LoVo (cell line): ENCODE measurements around the gene CYTH2.

Experiments
- DNase-seq: peaks from one replicate; pipeline ENCODE4 v3.0.0-alpha.2; 2016; ENCODE audit warnings: low spot score

The CYTH2 gene

GRCh38 chr19:48469289-48469881 lies at the start of gene CYTH2:
Gene CYTH2 (plus strand): TSS chr19:48469369. CDS start chr19:48469508, 139 bp downstream.
- peak; percentile 66 for DNase-seq

GRCh38 chr19:48421548-48421947 lies 47.6 kb upstream of the CYTH2 start:
- DNase-seq: no peak

GRCh38 chr19:48424694-48425219 lies 44.4 kb upstream of the CYTH2 start:
- DNase-seq: no peak

GRCh38 chr19:48428670-48429069 lies 40.5 kb upstream of the CYTH2 start:
- DNase-seq: no peak

- DNase-seq: no peak
Measured at GRCh38 chr19:48433337-48433736, 35.8 kb upstream of the CYTH2 start.

GRCh38 chr19:48436586-48436985 lies 32.6 kb upstream of the CYTH2 start:
- no peak for DNase-seq

- no peak for DNase-seq
Measured at GRCh38 chr19:48441360-48442050, 27.7 kb upstream of the CYTH2 start.

- DNase-seq: no peak
Measured at GRCh38 chr19:48442116-48443035, 26.8 kb upstream of the CYTH2 start.

GRCh38 chr19:48443256-48443655 lies 25.9 kb upstream of the CYTH2 start:
- no peak for DNase-seq

GRCh38 chr19:48443731-48444128 lies 25.4 kb upstream of the CYTH2 start:
- DNase-seq: no peak

- no peak for DNase-seq
Measured at GRCh38 chr19:48444129-48444935, 24.8 kb upstream of the CYTH2 start.

- DNase-seq: no peak
Measured at GRCh38 chr19:48444936-48445200, 24.3 kb upstream of the CYTH2 start.

- peak; percentile 69 for DNase-seq
Measured at GRCh38 chr19:48445256-48445605, 23.9 kb upstream of the CYTH2 start.

- peak; percentile 96 for DNase-seq
Measured at GRCh38 chr19:48445606-48446481, 23.3 kb upstream of the CYTH2 start, which contains the start of gene GRWD1. Gene GRWD1 (plus strand): TSS chr19:48445983. CDS start chr19:48446006, 23 bp downstream.

- DNase-seq: no peak
Measured at GRCh38 chr19:48446579-48446978, 22.6 kb upstream of the CYTH2 start.

GRCh38 chr19:48448563-48448962 lies 20.6 kb upstream of the CYTH2 start:
- no peak for DNase-seq

- no peak for DNase-seq
Measured at GRCh38 chr19:48450441-48450840, 18.7 kb upstream of the CYTH2 start.

- no peak for DNase-seq
Measured at GRCh38 chr19:48450863-48451262, 18.3 kb upstream of the CYTH2 start.

- no peak for DNase-seq
Measured at GRCh38 chr19:48451624-48452023, 17.5 kb upstream of the CYTH2 start.

- DNase-seq: no peak
Measured at GRCh38 chr19:48452289-48453190, 16.6 kb upstream of the CYTH2 start.
